Pancreas (tissue), 10 donors: ENCODE measurements around the gene DDX27. TPM values are rescaled to one million over a fixed set of nuclear protein-coding genes. Genes with fewer than 3 reads are reported as not detected.

ENCODE experiments used
- ATAC-seq, 4 donors: fragments of 200-7000 bp; cut with Tn5 transposase; one replicate each; pipeline versions ENCODE4 v1.8.0 to v1.9.1; 2020; ENCODE audit warnings: mild to moderate bottlenecking in 4 of 4, moderate library complexity in 4 of 4
- DNase-seq, 6 donors: peaks; one replicate each; pipeline ENCODE4 v3.0.0-alpha.2; 2020
- FAIRE-seq: peaks from 2 replicates; lab custom pipeline; 2012; peaks lifted over from hg19 to GRCh38; lab: Jason Lieb, UNC
- H3K27ac ChIP-seq, 4 donors: fragments of 200-600 bp; sonication (generic); 1 replicate in 3 of 4; 2 replicates in 1 of 4; pipeline versions ENCODE4 v1.5.0 to v1.8.0; 2020
- H3K27me3 ChIP-seq, 4 donors: fragments of 200-600 bp; one replicate each; pipeline ENCODE4 v1.8.0; 2021
- H3K36me3 ChIP-seq, 3 donors: fragments of 200-600 bp; sonication (generic) in 1 of 3; one replicate each; pipeline versions ENCODE4 v1.5.0 to v1.8.0; 2020 to 2021
- H3K4me1 ChIP-seq, 3 donors: fragments of 200-600 bp; one replicate each; pipeline ENCODE4 v1.8.0; 2021
- H3K4me3 ChIP-seq, 4 donors: fragments of 200-600 bp; sonication (generic) in 2 of 4; one replicate each; pipeline versions ENCODE4 v1.5.0 to v1.8.0; 2020 to 2021
- H3K9me3 ChIP-seq, 4 donors: fragments of 200-600 bp; one replicate each; pipeline ENCODE4 v1.8.0; 2021
- WGBS, 2 donors: extraction: QIAGEN DNeasy Blood & Tissue Kit; methylation state at CpG; one replicate each; pipeline ENCODE4 v1.1.7; 2013; 5-methylcytosine and 5-hydroxymethylcytosine counted together
- intact Hi-C, 3 donors: fragments of 100-400 bp; cut with DNase I; formaldehyde crosslinking; loops; one replicate each; pipeline versions ENCODE4 v1.11.1 to v1.14.2; 2022
- polyA plus RNA-seq, 2 donors: library from polyadenylated mRNA; stranded (reverse); fragments of 200-250 nt; gene quantifications; one replicate each; pipeline ENCODE4 v1.2.3, GENCODE V29; 2013
- total RNA-seq, 6 donors: library from RNA; stranded (reverse); fragmentation: NEBNext Ultra II Directional in 4 of 6; extraction: Animal tissue kit (Norgen Biotek cat#: 25700) in 4 of 6; gene quantifications; one replicate each; pipeline versions ENCODE4 v1.2.1 to v1.2.4, GENCODE V29; 2021 to 2023
- TF ChIP-seq, protein P1 (sequence below), 4 donors: fragments of 200-600 bp; sonication (generic) in 3 of 4; IDR thresholded peaks; one replicate each; pipeline versions ENCODE4 v1.5.0 to v1.8.0; 2021; ENCODE audit warnings: antibody characterized with exemption in 4 of 4
- donor health status: healthy with polysubstance abuse.
- donor health status: DM: no; HTN: no; CAD: no; lungs with moderate emphysema.
- donor health status: DM: no; HTN: no; CAD: no.
- donor health status: control.
- donor health status: control.
- donor health status: Bipolar disorder and iron deficiency.
- donor health status: DM: yes; HTN: yes; CAD: no.
- donor health status: DM: no; HTN: no; CAD: no.
- donor health status: DM: no; HTN: no; CAD: no.
- donor health status: DM: yes; HTN: yes; CAD: no.

The DDX27 gene
- total and polyA plus RNA-seq, 8 donors: 12.0 to 33.0 (median 17.4) TPM

DNA sequence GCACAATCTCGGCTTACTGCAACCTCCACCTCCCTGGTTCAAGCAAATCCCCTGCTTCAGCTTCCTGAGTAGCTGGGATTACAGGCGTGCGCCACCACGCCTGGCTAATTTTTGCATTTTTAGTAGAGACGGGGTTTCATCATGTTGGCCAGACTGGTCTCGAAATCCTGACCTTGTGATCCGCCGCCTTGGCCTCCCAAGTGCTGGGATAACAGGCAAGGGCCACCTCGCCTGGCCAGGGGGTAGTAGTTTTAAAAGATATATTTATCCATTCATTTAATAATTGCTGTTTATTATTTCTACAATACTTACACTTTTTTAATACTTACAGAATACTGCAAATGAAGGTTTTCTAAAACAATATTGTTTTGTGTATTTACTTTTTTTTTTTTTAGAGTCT is 15.5 kb upstream of the DDX27 start:
- H3K9me3 ChIP-seq: no peaks in the 10 kb centered on the region
- DNase-seq: peak in 1 of 6 donors; percentile 10
- TF ChIP-seq, protein P1, sequence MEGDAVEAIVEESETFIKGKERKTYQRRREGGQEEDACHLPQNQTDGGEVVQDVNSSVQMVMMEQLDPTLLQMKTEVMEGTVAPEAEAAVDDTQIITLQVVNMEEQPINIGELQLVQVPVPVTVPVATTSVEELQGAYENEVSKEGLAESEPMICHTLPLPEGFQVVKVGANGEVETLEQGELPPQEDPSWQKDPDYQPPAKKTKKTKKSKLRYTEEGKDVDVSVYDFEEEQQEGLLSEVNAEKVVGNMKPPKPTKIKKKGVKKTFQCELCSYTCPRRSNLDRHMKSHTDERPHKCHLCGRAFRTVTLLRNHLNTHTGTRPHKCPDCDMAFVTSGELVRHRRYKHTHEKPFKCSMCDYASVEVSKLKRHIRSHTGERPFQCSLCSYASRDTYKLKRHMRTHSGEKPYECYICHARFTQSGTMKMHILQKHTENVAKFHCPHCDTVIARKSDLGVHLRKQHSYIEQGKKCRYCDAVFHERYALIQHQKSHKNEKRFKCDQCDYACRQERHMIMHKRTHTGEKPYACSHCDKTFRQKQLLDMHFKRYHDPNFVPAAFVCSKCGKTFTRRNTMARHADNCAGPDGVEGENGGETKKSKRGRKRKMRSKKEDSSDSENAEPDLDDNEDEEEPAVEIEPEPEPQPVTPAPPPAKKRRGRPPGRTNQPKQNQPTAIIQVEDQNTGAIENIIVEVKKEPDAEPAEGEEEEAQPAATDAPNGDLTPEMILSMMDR (IDR thresholded peaks at IDR 0.05): no peak
- no peak overlapping the region for H3K4me3 ChIP-seq
- H3K27ac ChIP-seq: no peak overlapping the region
- no peak for FAIRE-seq
- intact Hi-C loops: no loop called here
- H3K27me3 ChIP-seq: no peaks in the 10 kb centered on the region
- no peaks in the 10 kb centered on the region for H3K36me3 ChIP-seq
- no peak for ATAC-seq
- 77 to 79% methylated on average over 9 of the region's 9 CpGs for WGBS, 2 donors
- H3K4me1 ChIP-seq: no peaks in the 10 kb centered on the region

DNA sequence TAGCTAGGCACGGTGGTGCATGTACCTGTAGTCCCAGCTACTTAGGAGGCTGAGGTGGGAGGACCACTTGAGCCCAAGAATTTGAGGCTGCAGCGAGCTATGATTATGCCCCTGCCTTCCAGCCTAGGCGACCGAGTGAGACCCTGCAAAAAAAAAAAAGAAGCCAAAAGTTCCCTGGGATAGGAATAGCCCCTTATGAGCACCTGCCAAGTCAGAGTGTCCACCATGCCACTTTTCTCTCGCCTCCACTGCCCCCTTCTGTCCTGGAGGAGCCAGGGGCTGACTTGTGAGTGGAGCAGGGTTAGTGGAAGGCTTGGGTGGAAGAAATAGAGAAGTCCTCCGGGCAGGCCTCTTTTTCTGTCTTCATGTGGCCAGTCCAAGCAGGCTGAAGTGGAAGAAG is 12.1 kb upstream of the DDX27 start:
- FAIRE-seq (no peak), DNase-seq (peak in 1 of 6 donors; percentile 6), ATAC-seq (no peak)
- no peaks in the 10 kb centered on the region for H3K27me3 ChIP-seq
- intact Hi-C loops: no loop called here
- H3K4me3 ChIP-seq: no peak overlapping the region
- no peaks in the 10 kb centered on the region for H3K9me3 ChIP-seq
- TF ChIP-seq, protein P1 (IDR thresholded peaks at IDR 0.05): no peak
- no peak overlapping the region for H3K27ac ChIP-seq
- WGBS, 2 donors: 94% methylated on average over 6 of the region's 6 CpGs
- H3K4me1 ChIP-seq: peaks cover 0 to 8% (median 0%) of the 10 kb centered on the region in 3 donors
- H3K36me3 ChIP-seq: no peaks in the 10 kb centered on the region

DNA sequence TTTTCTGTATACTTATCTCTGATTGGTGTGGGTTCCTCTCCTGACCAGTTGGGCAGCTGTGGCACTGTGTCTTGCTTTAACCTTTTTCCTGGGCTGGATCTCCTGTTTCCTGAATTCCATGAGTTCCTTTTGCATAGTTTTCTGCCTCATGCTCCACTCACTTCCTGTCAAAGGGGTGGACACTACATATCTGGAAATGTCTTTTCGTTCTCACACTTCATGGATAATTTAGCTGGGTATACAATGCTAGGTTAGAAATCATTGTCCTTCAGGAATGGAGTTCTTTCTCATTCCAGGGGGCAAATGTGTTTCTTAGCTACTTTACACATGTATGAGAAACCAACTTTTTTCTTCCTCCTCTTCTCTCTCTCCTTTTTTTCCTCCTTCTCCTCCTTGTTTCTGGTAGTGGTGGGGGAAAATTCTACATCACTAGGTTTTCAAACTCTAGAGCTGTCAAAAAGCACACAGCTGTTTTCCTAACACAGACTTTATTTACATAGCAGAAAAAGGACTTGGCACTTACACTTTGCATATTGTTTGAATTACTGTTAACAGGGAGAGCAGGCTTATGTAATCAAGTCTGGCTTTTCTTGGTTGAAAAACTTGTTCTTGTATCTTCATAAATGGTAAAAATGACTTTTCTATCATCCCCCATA is 9.0 kb upstream of the DDX27 start:
- Histone ChIP-seq H3K4me1 (peaks cover 0 to 8% (median 0%) of the 10 kb centered on the region in 3 donors), H3K4me3 (no peak overlapping the region), H3K27ac (peak overlapping the region in 2 of 4 donors; percentile 63 to 67), H3K27me3 (no peaks in the 10 kb centered on the region), H3K9me3 (no peaks in the 10 kb centered on the region), H3K36me3 (no peaks in the 10 kb centered on the region)
- TF ChIP-seq, protein P1 (IDR thresholded peaks at IDR 0.05): no peak
- WGBS, 2 donors: 40 to 48% methylated on average over 1 of the region's 1 CpG
- ATAC-seq (peak; percentile 90 to 95 (median 94)), DNase-seq (no peak), FAIRE-seq (no peak)
- intact Hi-C loops: no loop called here

DNA sequence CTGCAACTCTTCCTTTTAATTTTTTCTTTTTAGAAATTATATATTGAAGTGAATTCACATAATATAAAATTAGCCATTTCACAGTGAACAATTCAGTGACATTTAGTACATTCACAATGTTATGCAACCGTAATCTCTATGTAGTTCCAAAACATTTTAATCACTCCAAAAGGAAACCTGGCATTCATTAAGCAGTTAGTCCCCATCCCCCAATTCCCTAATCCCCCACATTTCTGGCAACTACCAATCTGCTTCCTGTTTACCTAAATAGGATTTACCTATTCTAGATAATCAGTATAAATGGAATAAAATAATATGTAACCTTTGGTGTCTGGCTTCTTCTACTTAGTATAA is 8.5 kb upstream of the DDX27 start:
- H3K27ac ChIP-seq: peak overlapping the region in 2 of 4 donors; percentile 63 to 67
- TF ChIP-seq, protein P1 (IDR thresholded peaks at IDR 0.05): no peak
- DNase-seq (no peak), FAIRE-seq (no peak), ATAC-seq (peak; percentile 62 to 79 (median 68))
- WGBS, 2 donors: 26 to 27% methylated on average over 1 of the region's 1 CpG
- H3K36me3 ChIP-seq: no peaks in the 10 kb centered on the region
- no peak overlapping the region for H3K4me3 ChIP-seq
- H3K27me3 ChIP-seq: no peaks in the 10 kb centered on the region
- no peaks in the 10 kb centered on the region for H3K9me3 ChIP-seq
- H3K4me1 ChIP-seq: peaks cover 0 to 8% (median 0%) of the 10 kb centered on the region in 3 donors
- intact Hi-C loops: no loop called here

DNA sequence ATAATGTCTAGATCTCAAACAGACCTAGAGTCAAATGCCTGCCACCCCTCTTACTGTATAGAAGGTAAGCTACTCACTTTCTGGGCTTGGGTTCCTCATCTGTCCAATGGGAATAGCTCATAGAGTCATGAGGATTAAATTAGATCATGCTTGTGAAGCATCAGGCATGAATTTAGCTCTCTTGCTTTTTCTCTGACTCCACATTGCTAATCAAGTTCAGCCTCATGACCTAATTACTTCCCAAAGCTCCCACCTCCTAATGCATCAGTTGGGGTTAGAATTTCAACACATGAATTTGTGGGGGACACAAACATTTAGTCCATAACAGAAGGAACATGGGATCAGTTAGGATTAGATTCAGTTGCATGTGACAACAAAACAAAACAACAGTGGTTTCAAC is 4.6 kb upstream of the DDX27 start:
- H3K27me3 ChIP-seq: no peaks in the 10 kb centered on the region
- FAIRE-seq: no peak
- intact Hi-C loops: no loop called here
- no peak overlapping the region for H3K27ac ChIP-seq
- H3K4me1 ChIP-seq: peaks cover 0 to 8% (median 6%) of the 10 kb centered on the region in 3 donors
- no peak for DNase-seq
- no peak overlapping the region for H3K4me3 ChIP-seq
- H3K9me3 ChIP-seq: no peaks in the 10 kb centered on the region
- no peaks in the 10 kb centered on the region for H3K36me3 ChIP-seq
- TF ChIP-seq, protein P1 (IDR thresholded peaks at IDR 0.05): no peak
- ATAC-seq: no peak
